ENCODE data around the gene RNF5.
A peak's percentile ranks its signal among the peaks of the same experiment; 100 is the strongest.

Gene RNF5

DNA sequence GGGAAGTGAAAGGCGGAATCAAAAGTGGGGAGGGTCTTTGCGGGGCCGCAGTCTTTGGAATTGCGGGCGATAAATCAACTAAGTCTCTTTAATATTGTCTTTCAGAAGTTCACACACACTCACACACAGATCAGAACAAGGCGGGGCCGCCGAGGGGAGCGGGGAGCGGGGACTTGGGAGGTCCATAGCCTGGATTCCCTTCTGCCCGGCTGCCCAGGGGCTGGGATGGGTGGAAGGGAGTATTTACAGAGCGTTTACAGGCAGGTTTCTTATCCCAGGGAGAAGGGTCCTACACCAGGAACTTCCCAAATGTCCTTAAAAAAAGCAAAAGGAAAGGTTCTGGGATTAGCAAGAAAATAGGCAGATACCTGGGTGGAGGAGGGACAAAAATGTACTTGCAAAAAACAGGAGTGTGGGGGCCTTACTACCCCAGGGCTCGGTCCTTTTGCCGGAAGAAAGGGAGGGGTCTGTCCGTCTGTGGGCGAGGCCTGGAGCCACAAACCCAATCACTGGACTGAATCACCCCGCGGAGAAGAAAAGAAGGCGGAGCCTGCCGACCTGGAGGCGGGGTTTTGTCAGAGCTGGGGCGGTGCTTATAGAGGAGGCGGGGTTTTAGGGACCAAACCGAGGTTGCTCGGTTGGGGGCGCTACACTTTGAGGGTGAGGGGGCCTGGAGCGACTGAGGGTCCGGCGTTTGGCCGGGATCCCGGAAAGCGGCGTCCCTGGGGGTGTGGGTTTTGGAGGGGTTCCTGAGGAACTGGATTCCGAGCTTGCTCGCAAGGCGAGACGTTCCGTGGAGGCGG is 29.7 kb upstream of the RNF5 start:
- Mint-ChIP-seq H3K36me3 (ENCODE audit: low read depth) (peaks cover 6% of the 10 kb centered on the region), H3K27me3 (ENCODE audit: low read depth) (peaks cover 63% of the 10 kb centered on the region), H3K4me1 (ENCODE audit: low read depth) (peaks cover 24% of the 10 kb centered on the region), H3K27ac (peak overlapping the region; percentile 68), H3K4me3 (peak overlapping the region; percentile 80), H3K9me3 (no peaks in the 10 kb centered on the region)

GRCh38 chr6:32149092-32149755 is 29.0 kb upstream of the RNF5 start:
- Mint-ChIP-seq H3K36me3 (ENCODE audit: low read depth) (peaks cover 6% of the 10 kb centered on the region), H3K27me3 (ENCODE audit: low read depth) (peaks cover 63% of the 10 kb centered on the region), H3K4me3 (peak overlapping the region; percentile 80), H3K27ac (peak overlapping the region; percentile 68), H3K4me1 (ENCODE audit: low read depth) (peaks cover 27% of the 10 kb centered on the region), H3K9me3 (no peaks in the 10 kb centered on the region)

DNA sequence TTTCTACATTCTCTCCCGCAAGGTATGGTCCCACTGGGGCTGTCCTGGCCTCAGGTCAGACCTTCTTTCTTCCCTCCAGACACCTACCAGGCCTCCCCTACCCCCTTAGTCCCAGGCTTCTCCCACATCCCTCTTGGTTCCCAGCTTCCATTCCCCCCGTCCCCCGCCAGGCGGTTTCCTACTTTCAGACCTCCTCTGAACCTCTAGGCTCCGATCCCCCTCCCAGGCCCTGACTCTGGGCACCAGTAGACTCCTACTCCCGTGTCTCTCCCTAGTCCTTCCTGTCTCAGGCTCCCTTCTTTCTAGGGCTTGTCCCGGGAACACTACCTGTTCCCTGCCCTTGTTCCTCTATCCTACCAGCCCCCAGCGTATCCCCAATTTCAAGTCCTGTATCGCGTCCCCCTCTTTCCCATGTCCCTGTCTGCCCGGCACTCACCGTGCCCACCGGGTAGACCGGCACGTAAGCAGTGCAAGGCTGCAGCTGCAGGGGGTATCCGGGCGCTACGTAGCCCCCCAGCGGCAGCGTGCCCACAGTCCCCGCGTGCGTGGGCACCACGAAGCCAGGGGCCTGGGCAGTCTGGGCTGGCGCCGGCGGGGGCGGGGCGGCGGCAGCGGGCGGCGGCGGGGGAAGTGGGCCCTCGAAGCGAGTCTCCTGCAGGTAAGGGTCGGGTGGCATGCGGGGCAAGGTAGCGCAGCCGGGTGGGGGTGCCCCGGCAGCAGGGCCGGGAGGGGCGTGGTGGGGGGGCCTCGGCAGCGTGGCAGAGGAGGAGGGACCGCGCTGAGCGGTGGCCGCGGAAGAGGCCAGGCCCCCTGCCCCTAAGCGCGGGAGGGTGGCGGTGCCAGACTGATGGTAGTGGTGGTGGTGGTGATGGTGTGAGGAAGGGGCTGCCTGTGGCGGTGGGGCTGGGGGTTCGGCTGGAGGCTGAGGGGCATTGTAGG is 28.0 kb upstream of the RNF5 start:
- Mint-ChIP-seq H3K4me3 (peak overlapping the region; percentile 51), H3K36me3 (ENCODE audit: low read depth) (peaks cover 6% of the 10 kb centered on the region), H3K9me3 (no peaks in the 10 kb centered on the region), H3K27me3 (ENCODE audit: low read depth) (peaks cover 63% of the 10 kb centered on the region), H3K27ac (peak overlapping the region; percentile 0), H3K4me1 (ENCODE audit: low read depth) (peaks cover 33% of the 10 kb centered on the region)

DNA sequence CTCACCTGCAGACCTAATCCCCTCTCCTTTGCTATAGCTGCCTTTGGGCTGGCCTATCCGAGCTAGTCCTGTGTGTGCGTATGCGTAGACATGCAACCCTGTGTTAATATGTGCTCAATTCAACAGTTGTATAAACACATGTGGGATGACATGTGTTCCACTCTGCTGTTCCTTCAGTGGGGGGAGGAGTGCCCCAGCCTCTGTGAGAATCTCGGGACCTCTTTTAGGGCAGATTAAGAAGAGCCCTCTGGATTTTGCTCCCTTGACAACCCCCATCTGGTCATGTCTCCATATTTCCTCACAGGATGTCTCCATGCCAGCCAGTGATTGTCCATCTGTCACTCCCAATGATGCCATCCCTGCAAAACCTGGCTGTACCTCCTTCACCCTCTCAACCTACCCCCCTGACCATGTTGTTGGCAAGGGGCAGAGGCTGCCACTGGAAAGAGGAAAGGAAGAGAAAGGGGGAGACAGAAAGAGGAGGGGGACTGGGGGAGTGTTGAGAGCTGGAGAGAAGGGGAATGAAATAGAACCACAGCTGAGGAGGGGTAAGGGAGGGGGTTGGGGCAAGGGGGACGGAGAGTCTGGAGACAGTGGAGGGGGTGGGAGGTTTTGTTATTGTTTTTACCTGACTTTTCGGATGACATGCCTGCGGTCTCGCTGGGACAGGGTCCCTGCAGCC is 26.9 kb upstream of the RNF5 start:
- H3K4me3 Mint-ChIP-seq, result no peak overlapping the region
- no peaks in the 10 kb centered on the region for H3K9me3 Mint-ChIP-seq
- peaks cover 35% of the 10 kb centered on the region for H3K4me1 Mint-ChIP-seq (ENCODE audit: low read depth)
- H3K27ac Mint-ChIP-seq, result peak overlapping the region; percentile 44
- H3K27me3 Mint-ChIP-seq (ENCODE audit: low read depth), result peaks cover 56% of the 10 kb centered on the region
- peaks cover 6% of the 10 kb centered on the region for H3K36me3 Mint-ChIP-seq (ENCODE audit: low read depth)

GRCh38 chr6:32151863-32152768 is 26.1 kb upstream of the RNF5 start, which contains the start of gene PRRT1:
TSS of gene PRRT1 (minus strand) at chr6:32151939. CDS start at chr6:32151827, 112 bp downstream.
- Mint-ChIP-seq H3K36me3 (ENCODE audit: low read depth) (peaks cover 6% of the 10 kb centered on the region), H3K27me3 (ENCODE audit: low read depth) (peaks cover 48% of the 10 kb centered on the region), H3K9me3 (no peaks in the 10 kb centered on the region), H3K4me3 (peak within 1 kb of the TSS; percentile 12), H3K4me1 (ENCODE audit: low read depth) (peaks cover 34% of the 10 kb centered on the region), H3K27ac (peak within 1 kb of the TSS; percentile 44)

GRCh38 chr6:32152769-32153563 is 25.2 kb upstream of the RNF5 start:
- H3K36me3 Mint-ChIP-seq (ENCODE audit: low read depth), result peaks cover 12% of the 10 kb centered on the region
- H3K4me3 Mint-ChIP-seq, result peak overlapping the region; percentile 52
- H3K4me1 Mint-ChIP-seq (ENCODE audit: low read depth), result peaks cover 31% of the 10 kb centered on the region
- no peaks in the 10 kb centered on the region for H3K9me3 Mint-ChIP-seq
- peaks cover 40% of the 10 kb centered on the region for H3K27me3 Mint-ChIP-seq (ENCODE audit: low read depth)
- peak overlapping the region; percentile 66 for H3K27ac Mint-ChIP-seq

DNA sequence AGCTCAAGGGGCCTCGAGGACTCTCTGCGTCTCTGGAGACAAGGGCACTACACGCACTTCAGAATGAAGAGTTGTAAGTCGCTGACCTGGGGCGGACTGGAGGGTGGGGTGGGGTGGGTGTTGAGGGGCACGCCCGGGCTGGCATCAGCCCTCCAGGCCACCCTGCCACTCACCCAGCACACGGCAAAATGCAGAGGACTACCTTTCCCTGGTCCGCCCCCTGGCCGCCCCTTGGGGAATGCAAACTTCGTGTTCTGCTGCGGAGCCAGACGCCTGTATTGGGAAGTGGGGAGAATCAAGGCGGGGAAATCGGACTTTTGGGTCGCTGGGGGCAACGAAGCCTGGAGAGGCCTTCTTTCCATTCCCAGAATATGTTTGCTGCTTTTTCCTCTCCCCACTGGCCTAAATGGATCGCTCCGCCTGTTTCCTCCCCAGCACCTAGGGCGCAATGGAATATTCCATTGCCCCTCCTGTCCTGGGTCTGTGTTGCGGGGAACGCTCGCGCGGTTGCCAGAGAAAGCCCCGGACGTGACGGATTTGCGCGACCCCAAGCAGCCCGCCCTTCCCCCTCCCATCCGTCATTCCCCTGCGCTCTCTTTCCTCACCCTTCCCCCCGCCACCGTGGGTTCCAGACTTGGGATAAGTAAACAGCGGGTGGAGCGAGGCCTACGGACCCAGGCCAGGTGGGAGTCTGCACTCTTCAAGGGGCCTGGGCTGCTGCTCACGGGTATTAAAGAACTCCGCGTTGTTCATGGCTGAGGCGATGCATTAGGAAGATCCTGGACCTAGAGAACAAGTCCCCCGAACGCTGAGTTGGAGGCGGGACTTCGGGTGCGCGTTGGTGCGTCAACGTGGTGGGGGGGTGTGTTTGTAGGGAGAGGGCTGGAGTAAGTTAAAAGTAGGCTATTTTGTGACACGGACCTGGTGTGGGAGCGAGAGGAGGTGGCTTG is 24.4 kb upstream of the RNF5 start, which contains the start of gene PPT2:
Gene PPT2, plus strand, starts transcription at position 578 of the 950 bp plus-strand sequence. CDS start 454 bp downstream, outside the sequence.
- Mint-ChIP-seq H3K4me3 (peak within 1 kb of the TSS; percentile 97), H3K9me3 (no peaks in the 10 kb centered on the region), H3K36me3 (ENCODE audit: low read depth) (peaks cover 18% of the 10 kb centered on the region), H3K4me1 (ENCODE audit: low read depth) (peaks cover 23% of the 10 kb centered on the region), H3K27me3 (ENCODE audit: low read depth) (peaks cover 31% of the 10 kb centered on the region), H3K27ac (peak within 1 kb of the TSS; percentile 87)

- peaks cover 15% of the 10 kb centered on the region for H3K36me3 Mint-ChIP-seq (ENCODE audit: low read depth)
- H3K27me3 Mint-ChIP-seq (ENCODE audit: low read depth), result peaks cover 27% of the 10 kb centered on the region
- peaks cover 21% of the 10 kb centered on the region for H3K4me1 Mint-ChIP-seq (ENCODE audit: low read depth)
- H3K27ac Mint-ChIP-seq, result peak overlapping the region; percentile 87
- peak overlapping the region; percentile 97 for H3K4me3 Mint-ChIP-seq
- no peaks in the 10 kb centered on the region for H3K9me3 Mint-ChIP-seq
Observed at GRCh38 chr6:32154514-32155161, 23.6 kb upstream of the RNF5 start.

DNA sequence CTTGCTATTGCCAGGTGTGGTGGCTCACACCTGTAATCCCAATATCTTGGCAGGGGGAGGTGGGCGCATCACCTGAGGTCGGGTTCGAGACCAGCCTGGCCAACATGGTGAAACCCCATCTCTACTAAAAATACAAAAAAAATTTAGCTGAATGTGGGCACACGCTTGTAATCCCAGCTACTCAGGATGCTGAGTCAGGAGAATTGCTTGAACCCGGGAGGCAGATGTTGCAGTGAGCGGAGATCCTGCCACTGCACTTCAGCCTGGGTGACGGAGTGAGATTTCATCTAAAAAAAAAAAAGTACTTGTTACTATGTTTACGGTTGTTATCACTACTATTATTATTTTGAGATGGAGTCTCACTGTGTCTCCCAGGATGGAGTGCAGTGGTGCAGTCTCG is 21.3 kb upstream of the RNF5 start:
- peaks cover 16% of the 10 kb centered on the region for H3K4me1 Mint-ChIP-seq (ENCODE audit: low read depth)
- H3K27ac Mint-ChIP-seq, result no peak overlapping the region
- no peaks in the 10 kb centered on the region for H3K9me3 Mint-ChIP-seq
- no peak overlapping the region for H3K4me3 Mint-ChIP-seq
- H3K27me3 Mint-ChIP-seq (ENCODE audit: low read depth), result peaks cover 10% of the 10 kb centered on the region
- H3K36me3 Mint-ChIP-seq (ENCODE audit: low read depth), result peaks cover 13% of the 10 kb centered on the region

- peaks cover 13% of the 10 kb centered on the region for H3K4me1 Mint-ChIP-seq (ENCODE audit: low read depth)
- H3K27me3 Mint-ChIP-seq (ENCODE audit: low read depth), result peaks cover 2% of the 10 kb centered on the region
- no peaks in the 10 kb centered on the region for H3K9me3 Mint-ChIP-seq
- no peak overlapping the region for H3K27ac Mint-ChIP-seq
- peaks cover 13% of the 10 kb centered on the region for H3K36me3 Mint-ChIP-seq (ENCODE audit: low read depth)
- H3K4me3 Mint-ChIP-seq, result no peak overlapping the region
Observed at GRCh38 chr6:32158052-32158451, 20.2 kb upstream of the RNF5 start.

DNA sequence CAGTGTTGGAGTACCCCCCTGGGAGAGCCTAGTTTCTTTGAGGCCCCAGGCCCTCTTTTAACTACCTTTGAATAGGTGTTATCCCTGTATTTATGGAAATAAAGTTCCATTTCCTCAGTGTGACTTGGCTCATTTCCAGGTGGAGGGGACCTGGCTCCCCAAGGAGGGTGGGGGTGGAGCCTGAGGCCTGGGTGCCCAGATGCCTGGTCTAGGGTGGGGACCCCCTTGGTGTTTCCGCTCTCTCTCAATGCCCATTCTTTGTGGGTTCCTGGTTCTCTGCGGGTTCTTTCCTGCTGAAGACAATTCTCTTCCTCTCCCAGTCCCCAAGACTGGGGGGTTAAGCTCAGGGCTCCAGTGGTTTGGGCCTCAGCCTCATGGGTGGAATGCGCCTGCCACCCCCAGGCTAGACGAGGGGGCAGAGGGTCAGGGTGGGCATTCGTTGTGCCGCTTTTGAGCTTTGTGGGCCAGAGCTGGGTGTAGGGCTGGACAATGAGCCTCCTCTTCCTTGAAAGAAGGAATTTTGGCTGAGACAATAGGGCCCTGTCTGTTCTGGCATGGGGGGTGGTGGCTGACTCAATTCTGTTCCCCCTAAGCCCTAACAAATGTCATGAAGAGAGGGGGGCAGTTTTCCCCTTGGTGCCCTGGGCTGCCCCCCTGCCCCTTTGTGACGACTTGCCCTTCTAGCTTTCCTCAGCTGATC is 14.5 kb upstream of the RNF5 start:
- Mint-ChIP-seq H3K9me3 (no peaks in the 10 kb centered on the region), H3K27ac (no peak overlapping the region), H3K36me3 (ENCODE audit: low read depth) (peaks cover 9% of the 10 kb centered on the region), H3K4me1 (ENCODE audit: low read depth) (no peaks in the 10 kb centered on the region), H3K27me3 (ENCODE audit: low read depth) (no peaks in the 10 kb centered on the region), H3K4me3 (no peak overlapping the region)
